Prostate gland (tissue), 2 donors: ENCODE measurements around the gene CYP11A1. TPM values are rescaled to one million over a fixed set of nuclear protein-coding genes. Genes with fewer than 3 reads are reported as not detected.

ENCODE experiments used
- DNase-seq: peaks from one replicate; pipeline ENCODE4 v3.0.0-alpha.2; 2019; ENCODE audit warnings: low spot score
- H3K27ac ChIP-seq, 2 donors: fragments of 200-600 bp; sonication (generic); 2 replicates each; pipeline ENCODE4 v1.5.1; 2017 to 2019
- H3K27me3 ChIP-seq: fragments of 200-600 bp; sonication (generic); replicated peaks from 2 replicates; pipeline ENCODE4 v1.5.1; 2019; ENCODE audit not compliant: insufficient read depth
- H3K36me3 ChIP-seq, 2 donors: fragments of 200-600 bp; sonication (generic); 1 replicate in 1 of 2; 2 replicates in 1 of 2; pipeline versions ENCODE4 v1.5.1 to v1.8.1; 2017 to 2019
- H3K4me1 ChIP-seq: fragments of 200-600 bp; sonication (generic); replicated peaks from 2 replicates; pipeline ENCODE4 v1.5.1; 2019
- H3K4me3 ChIP-seq, 2 donors: fragments of 200-600 bp; sonication (generic); 2 replicates each; pipeline ENCODE4 v1.5.1; 2017 to 2019
- H3K9me3 ChIP-seq: fragments of 200-600 bp; sonication (generic); 2 replicates; pipeline ENCODE4 v1.5.1; 2017
- POLR2A ChIP-seq: fragments of 450-650 bp; IDR thresholded peaks from one replicate; pipeline ENCODE4 v1.6.1; 2016; ENCODE audit warnings: antibody characterized with exemption, mild to moderate bottlenecking
- POLR2AphosphoS5 ChIP-seq: sonication (generic); formaldehyde crosslinking; IDR thresholded peaks from one replicate; pipeline ENCODE4 v1.6.1; 2017; ENCODE audit warnings: antibody characterized with exemption
- WGBS: methylation state at CpG from one replicate; pipeline ENCODE4 v1.1.5; 2018; 5-methylcytosine and 5-hydroxymethylcytosine counted together
- intact Hi-C: fragments of 100-400 bp; cut with DNase I; formaldehyde crosslinking; loops from one replicate; pipeline ENCODE4 v1.14.2; 2022
- total RNA-seq, 2 donors: library from RNA; depleted of rRNA; stranded (reverse); fragments of >200 nt; gene quantifications; one replicate each; pipeline ENCODE4 v1.1.0, GENCODE V29; 2016
- TF ChIP-seq, protein P1 (sequence below), 4 experiments: fragments of 200-600 bp in 2 of 4; fragments of 450-650 bp in 2 of 4; sonication (generic) in 2 of 4; IDR thresholded peaks; 1 replicate in 3 of 4; 2 replicates in 1 of 4; pipeline ENCODE4 v1.5.1; 2016 to 2019; ENCODE audit warnings: antibody characterized with exemption in 4 of 4, mild to moderate bottlenecking in 2 of 4, moderate library complexity in 2 of 4

The CYP11A1 gene
- total RNA-seq, 2 donors from 2014 or later, result 0.87 to 45.9 TPM

DNA sequence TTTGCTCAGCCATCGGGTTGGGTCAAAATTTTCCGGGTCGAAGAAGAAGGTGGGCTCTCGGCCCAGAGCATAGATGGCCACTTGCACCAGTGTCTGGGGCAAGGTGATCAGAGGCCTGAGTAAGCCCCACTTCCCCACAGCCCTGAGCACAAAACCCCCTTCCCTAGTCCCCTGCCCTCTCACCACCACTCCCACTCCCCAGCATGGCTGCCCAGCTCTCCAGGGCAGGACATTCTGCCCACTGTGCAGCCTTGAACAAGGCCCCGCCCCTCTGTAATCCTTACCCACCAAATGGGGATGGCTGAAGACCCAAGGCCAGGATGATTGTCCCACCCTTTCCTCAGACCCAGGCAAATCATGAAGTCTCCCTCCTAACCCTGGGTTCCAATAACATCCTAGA lies 28.8 kb downstream of the CYP11A1 start:
- Histone ChIP-seq H3K4me3 (no peak overlapping the region), H3K27ac (no peak overlapping the region), H3K27me3 (no peaks in the 10 kb centered on the region), H3K36me3 (no peaks in the 10 kb centered on the region), H3K4me1 (no peaks in the 10 kb centered on the region), H3K9me3 (no peaks in the 10 kb centered on the region)
- no peak for DNase-seq
- intact Hi-C loops, result no loop called here
- TF ChIP-seq POLR2A (no peak), POLR2AphosphoS5 (no peak)
- TF ChIP-seq, protein P1, sequence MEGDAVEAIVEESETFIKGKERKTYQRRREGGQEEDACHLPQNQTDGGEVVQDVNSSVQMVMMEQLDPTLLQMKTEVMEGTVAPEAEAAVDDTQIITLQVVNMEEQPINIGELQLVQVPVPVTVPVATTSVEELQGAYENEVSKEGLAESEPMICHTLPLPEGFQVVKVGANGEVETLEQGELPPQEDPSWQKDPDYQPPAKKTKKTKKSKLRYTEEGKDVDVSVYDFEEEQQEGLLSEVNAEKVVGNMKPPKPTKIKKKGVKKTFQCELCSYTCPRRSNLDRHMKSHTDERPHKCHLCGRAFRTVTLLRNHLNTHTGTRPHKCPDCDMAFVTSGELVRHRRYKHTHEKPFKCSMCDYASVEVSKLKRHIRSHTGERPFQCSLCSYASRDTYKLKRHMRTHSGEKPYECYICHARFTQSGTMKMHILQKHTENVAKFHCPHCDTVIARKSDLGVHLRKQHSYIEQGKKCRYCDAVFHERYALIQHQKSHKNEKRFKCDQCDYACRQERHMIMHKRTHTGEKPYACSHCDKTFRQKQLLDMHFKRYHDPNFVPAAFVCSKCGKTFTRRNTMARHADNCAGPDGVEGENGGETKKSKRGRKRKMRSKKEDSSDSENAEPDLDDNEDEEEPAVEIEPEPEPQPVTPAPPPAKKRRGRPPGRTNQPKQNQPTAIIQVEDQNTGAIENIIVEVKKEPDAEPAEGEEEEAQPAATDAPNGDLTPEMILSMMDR (IDR thresholded peaks at IDR 0.05), result no peak
- 89% methylated on average over 5 of the region's 5 CpGs for WGBS

DNA sequence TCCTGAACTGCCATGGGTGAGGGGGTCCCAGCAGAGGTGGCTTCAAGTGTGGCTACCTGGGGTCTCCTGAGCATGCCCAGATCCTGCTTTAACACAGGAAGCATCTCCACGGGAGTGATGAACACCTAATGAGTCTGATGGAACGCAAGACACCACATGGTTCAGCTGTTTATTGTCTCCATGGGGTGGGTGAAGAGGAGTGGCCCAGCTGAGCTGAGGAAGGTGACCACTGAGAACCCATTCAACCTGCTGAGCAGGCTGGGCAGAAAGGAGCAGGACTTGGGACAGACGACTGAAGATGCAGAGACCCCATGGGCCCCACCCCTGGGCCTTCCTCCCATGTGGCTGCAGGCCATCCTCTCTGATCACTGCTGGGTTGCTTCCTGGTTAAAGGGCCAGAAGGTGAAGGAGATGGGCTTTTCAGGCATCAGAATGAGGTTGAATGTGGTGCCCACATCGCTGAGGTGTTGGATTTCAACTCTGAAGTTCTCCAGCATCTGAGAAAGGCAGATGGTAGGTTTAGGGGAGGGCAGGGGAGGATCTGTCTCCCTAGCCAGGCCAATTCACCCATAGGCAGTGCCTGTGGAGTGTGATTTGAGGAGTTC lies 29.7 kb downstream of the CYP11A1 start:
- DNase-seq, result no peak
- Histone ChIP-seq H3K4me3 (no peak overlapping the region), H3K27me3 (no peaks in the 10 kb centered on the region), H3K27ac (no peak overlapping the region), H3K36me3 (no peaks in the 10 kb centered on the region), H3K9me3 (no peaks in the 10 kb centered on the region), H3K4me1 (no peaks in the 10 kb centered on the region)
- 66% methylated on average over 4 of the region's 4 CpGs for WGBS
- TF ChIP-seq POLR2AphosphoS5 (no peak), POLR2A (no peak)
- TF ChIP-seq, protein P1 (IDR thresholded peaks at IDR 0.05), result no peak
- intact Hi-C loops, result no loop called here

DNA sequence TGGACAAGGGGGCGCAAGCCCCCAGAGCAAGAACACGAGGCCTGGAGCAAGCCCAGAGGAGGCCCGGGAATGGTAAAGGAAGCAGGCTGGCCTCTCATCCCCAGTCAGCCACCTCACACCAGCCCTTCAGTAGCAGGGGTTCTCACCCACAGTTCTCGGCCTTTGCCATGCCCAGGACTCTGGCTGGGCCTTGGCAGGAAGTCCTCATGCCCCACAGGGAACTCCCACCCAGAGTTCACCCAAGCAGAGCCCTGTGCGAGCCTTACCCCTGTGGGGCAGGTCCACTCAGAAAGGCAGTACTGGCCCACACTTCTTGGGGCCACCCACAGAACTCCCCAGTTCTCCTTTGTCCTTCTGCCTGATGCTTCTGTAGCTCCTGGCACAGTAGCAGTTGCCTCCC lies 30.3 kb downstream of the CYP11A1 start:
- Histone ChIP-seq H3K36me3 (no peaks in the 10 kb centered on the region), H3K27me3 (no peaks in the 10 kb centered on the region), H3K4me3 (no peak overlapping the region), H3K9me3 (no peaks in the 10 kb centered on the region), H3K27ac (no peak overlapping the region), H3K4me1 (no peaks in the 10 kb centered on the region)
- intact Hi-C loops, result no loop called here
- TF ChIP-seq, protein P1 (IDR thresholded peaks at IDR 0.05), result no peak
- TF ChIP-seq POLR2AphosphoS5 (no peak), POLR2A (no peak)
- 90% methylated on average over 5 of the region's 5 CpGs for WGBS
- DNase-seq, result no peak

DNA sequence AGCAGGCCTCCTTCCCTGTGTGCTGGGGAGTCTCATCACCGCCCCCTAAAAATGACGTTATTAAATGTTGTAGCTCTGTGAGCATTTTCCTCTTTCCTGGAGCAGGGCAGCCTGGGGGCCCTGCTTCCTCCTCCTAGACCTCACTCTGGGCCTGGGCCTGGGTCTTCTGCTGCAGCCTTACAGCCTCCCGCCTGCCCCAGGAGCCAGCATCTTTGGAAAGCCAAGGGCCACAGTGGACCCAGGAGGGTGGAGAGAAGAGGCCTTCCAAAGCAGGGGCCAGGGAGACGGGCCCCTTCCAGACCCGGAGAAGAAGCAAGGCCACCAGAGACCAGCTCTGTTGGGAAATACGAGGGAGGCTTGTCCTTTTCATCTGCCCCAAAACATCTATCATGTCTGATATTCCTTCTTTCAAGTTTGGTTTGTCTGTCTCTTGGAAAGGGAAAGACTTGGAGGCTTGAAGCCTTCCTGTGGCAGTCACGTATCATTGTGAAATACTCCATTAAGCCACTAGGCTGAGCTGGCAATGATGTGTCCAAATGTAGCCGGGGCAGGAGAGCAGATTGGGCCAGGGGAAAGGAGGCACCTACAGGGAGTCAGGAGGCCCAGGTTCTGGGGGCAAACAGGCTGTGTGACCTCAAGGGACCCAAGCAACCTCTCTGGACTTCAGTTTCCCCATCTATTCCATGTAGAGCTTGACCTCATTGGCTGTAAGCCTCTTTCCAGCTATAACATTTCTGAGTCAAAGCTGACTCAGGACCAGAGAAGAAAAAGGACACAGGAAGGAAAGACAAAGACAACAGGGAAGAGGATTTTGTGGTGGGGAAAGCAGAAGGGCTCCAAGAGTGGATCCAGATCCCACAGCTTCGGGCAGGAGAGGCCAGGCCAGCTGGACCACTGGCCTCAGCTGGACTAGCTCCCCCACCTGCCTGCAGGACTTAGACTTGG lies 31.1 kb downstream of the CYP11A1 start:
- DNase-seq, result no peak
- H3K9me3 ChIP-seq, result no peaks in the 10 kb centered on the region
- no peaks in the 10 kb centered on the region for H3K27me3 ChIP-seq
- H3K36me3 ChIP-seq, result no peaks in the 10 kb centered on the region
- no peak for TF ChIP-seq POLR2AphosphoS5
- TF ChIP-seq POLR2A, result no peak
- TF ChIP-seq, protein P1 (IDR thresholded peaks at IDR 0.05), result no peak
- no peak overlapping the region for H3K4me3 ChIP-seq
- WGBS, result 87% methylated on average over 9 of the region's 9 CpGs
- no peaks in the 10 kb centered on the region for H3K4me1 ChIP-seq
- H3K27ac ChIP-seq, result no peak overlapping the region
- intact Hi-C loops, result no loop called here
